CD4-positive, alpha-beta T cell treated with Interleukin-17A for 4 hours (primary cell): ENCODE measurements around the gene MRPL23.

Experiments
- DNase-seq: peaks from one replicate; pipeline ENCODE4 v3.0.0-alpha.2; 2020; ENCODE audit warnings: mixed read lengths

Gene MRPL23

DNA sequence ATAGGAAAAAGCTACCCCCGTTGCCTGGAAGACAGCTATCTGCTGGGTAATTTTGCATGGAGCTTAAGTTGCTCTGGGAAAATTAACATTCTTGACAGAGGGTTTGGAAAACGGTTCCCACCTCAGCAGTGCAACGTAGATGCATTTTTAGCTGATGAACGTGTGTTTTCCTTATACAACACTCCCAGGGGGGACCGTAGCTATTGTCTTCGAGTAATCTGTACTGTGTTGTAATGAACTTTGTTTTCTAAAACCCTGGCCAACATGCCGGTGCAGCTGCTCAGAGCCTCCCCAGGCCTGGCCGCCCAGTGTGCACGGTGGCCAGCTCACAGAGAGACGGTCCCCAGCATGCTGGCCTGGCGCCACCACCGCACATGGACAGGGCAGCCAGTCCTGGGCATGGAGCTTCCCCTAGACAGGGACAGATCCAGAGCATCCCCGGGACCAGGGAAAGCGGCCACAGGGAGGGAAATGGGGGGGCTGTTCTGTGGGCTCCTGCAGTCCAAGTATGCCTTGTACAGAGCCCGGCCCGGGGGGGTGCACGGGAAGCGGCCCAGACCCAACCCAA lies 25.5 kb upstream of the MRPL23 start:
- DNase-seq = no peak

DNA sequence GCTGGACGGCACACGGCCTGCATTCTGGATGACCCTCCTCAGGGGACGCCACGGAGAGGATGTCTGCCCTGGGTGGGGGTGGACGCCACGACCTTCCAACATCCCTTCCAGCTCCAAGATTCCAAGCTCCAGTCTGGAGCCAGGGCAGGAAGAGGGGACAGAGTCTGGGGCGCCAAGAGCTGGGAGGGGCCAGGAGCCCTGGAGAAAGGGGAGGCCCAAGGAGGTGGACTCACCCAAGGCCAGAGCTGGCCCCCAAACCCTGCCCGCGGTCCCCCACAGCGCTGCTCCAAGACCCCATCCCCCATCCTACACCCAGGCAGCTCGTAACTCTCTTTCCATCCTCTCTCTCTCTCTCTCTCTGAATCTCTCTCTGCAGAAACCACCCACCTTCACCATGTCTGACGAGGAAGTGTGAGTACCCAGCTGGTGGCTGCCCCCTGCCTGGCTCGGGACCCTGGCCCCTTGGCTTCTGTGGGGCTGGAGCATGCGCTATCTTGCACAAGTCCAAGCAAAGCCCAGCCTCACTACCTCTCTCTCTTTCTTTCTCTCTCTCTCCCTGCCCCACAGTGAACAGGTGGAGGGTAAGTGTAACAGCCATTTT lies 24.6 kb upstream of the MRPL23 start:
- DNase-seq = no peak

DNA sequence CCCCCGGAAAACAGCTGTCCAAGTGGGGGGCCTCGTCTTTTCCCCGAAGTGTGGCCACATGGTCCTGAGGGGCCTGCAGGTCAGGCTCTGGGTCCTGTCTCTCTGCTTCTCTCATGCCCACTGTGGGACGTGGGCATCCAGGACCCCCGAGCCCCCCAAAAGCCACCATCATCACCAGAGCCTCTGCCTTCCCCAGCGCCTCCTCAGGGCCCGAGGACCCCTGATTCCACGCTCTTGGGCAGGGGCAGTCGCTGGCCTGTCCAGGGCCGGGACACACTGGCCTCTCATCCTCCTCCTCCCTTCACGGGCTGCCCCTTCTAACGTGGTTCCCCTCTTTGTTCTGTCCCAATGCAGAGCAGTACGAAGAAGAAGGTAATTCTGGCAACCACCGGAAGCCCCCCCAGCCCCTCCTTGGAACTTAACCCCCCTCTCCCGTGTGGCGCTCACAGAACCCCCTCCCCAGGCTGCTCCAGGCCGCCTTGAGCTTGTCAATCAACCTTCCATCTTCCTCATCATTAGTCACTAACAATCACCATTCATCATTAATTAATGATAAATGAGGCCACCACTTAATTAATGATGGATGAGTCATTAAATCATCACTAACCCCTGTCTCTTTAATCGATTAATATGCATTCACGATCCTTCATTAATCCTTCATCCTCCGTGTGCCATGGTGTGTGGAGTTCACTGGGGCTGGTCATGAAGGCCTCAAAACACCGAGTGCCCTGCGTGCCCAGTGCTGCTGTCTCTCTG lies 23.8 kb upstream of the MRPL23 start:
- DNase-seq = no peak

DNA sequence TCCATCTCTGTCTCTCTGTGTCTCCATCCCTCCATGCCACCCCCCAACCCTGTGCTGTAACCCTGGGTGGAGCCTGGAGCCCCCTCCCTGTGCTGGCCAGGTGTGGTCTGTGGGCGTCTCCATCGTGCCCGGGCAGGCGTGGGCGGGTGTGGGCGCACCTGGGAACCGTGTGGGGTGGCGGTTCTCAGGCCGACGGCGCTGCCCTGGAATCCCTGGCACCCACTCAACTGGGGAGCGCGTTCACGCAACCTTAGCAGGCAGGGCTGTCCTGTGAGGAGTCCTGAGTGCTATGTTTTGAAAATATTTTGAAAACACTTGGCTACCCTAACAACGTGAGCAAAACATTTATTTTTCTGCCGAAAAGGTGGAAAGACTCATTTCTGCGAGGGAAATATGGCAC lies 23.0 kb upstream of the MRPL23 start:
- DNase-seq = no peak

DNA sequence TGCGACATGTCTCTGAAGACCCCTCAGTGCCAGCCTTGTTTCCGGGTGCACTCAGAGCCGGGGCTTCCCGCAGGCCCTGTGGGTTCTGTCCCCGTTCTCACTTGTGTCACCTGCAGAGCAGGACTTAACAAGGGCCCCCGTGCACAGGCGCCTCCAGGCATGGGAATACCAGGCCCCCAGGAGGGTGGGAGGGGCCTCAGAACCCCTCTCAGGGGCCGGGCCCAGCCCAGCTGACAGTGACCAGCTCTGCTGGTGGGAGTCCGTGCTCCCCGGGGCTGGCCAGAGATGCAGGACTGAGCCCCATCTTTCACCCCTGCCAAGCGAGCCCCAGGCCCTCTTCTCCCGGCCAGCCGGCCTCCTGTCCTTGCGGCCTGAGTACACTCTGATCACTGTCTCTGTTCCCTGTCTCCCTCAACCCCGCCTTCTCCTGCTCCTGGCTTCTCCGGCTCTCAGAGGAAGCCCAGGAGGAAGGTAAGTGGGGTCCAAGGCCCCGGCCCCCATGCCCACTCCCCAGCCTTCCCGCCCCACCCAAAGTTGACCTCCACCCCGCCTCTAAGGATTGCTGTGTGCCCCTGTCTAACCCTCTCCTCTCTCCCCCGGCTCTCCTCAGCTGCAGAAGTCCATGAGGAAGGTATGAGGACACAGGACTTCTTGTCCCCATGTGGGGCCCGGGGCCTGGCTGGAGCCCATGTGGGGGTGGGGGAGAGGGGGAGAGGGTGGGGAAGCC lies 22.3 kb upstream of the MRPL23 start:
- DNase-seq = no peak

DNA sequence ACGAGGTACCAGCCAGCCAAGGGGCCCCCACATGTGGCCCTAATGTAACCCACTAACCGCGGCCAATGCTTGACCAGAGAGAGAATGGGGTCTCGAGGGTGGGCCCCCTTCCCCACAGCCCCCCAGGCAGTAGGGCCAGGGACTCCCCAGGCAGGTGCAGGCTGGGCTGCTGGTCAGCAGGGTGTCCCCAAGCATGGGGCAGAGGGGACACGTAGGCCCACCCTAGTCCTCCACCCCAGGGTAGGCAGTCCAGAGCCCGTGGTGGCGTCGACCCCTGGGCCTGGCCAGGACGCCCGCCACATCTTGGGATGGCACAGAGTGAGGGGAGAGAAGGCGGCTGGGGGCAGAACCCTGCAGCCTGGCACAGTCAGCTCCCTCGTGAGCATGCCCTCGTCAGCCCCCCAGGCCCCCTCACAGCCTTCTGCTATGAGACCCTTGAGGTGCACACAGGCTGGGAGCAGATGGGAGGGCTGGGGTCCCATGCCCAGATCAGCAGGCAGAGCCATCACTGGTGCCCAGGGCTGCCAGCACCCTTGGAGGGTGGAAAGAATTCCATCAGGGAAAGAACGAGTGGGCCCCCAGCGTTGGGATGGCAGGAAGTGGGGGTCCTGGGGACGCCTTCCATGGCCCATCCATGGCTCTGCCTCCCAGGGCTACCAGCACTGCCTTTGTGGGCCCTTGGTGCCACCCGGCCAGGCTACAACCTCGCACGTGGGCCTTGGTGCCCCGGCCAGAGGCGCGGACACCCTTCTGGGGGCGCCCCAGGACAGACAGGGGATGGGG lies 21.6 kb upstream of the MRPL23 start:
- no peak for DNase-seq

DNA sequence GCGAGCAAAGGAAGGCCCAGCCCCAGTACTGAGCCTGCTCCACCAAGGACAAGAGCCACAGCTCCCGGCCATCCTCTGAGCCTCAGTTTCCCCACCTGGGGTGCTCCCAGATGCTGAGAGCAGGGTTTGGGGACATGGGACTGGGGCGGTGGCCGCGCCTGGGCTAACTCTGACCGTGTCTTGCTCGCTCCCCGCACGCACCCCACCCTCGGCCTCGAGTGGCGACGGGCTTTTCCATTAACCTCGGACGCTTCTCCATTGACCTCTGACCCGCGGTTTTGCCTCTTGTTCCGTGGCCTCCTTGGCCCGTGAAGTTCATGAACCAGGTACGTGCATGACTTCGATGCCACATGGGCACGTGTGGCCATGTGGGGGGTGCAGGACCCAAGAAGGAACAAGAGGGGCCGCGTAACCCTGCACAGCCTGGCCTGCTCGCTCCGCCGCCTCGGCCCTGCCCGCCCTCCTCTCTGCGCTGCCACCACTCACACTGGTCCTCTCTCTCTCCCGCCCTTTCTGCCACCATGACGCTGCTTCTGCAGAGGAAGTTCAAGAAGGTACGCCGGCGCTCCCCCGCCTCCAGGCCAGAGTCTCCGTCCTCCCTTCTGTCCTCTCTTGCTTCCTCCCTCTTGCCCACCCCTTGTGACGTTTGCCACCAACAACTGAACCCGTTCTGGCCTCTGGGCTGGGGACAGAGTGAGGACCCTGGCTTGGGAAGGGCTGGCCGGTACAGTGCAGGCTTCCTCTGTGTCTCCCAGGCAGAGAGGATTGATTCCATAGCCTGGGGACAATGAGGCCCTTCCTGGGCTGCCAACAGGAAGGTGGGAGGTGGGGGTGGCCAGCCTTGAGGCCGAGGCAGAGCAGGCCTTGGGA lies 20.7 kb upstream of the MRPL23 start:
- no peak for DNase-seq

DNA sequence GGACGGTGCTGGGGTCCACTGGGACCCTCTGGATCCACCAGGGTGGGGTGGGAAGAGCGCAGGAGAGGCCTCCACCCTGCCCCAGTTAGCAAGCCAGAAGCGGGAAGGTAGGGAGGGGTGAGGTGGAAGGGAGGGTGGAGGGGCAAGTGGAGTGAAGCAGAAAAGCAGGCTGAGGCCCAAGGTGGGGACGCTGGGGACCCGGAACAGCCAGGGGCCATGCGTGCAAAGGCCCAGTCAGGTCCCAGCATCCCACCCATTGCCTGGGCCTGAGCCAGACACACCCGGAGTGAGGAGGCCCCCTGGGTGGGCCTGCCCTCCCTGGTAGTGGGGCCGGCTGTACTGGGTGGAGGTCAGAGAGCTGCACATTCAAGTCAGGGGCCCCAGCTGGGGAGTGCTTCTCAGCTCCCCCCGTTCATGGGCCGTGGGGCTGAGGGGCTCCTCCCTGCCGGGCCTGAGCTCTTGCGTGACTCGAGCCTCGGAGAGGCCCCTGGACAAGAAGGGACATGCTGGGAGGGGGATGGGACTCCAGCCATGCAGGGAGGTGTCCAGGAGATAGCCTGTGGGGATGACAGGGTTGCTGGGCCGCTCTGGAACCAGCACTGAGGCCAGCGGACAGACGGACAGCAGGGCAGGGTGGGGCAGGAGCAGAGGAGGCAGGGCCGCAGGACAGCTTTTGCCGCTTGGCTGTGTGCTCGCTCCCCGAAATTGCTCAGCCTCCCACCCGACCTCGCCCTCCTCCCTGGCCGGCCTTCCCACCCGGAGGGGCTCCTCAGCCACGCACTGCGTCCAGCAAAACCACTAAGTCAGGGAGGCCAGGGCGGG lies 19.9 kb upstream of the MRPL23 start:
- no peak for DNase-seq

DNA sequence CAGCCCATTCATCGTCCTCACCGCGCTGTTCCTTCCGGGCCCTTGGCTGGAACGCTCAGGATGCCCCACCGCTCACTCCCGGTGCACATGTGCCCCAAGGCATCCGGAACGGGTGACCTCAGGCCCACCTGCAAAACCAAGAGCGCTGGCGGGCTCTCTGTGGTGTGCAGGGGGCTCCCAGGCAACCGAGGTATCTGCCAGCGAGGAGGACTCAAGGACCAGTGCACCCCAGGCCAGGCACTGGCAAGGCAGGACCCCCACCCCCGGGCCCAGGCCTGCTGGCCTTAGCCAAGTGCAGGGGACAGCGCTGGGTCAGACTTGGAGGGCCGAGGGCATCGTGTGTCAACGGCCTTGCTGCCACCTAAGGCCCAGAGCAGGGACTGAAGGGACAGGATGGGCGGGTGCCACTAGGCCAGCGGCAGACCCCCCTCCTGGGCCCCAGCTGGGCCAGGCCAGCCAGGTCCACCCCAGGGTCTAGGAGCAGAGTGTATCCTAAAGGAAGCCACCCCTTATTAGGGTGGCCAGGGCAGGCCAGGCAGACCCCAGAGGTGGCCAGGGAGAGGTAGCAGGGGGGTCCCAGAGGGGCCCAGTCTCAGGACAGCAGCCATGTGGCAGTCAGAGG lies 19.2 kb upstream of the MRPL23 start:
- DNase-seq = no peak

DNA sequence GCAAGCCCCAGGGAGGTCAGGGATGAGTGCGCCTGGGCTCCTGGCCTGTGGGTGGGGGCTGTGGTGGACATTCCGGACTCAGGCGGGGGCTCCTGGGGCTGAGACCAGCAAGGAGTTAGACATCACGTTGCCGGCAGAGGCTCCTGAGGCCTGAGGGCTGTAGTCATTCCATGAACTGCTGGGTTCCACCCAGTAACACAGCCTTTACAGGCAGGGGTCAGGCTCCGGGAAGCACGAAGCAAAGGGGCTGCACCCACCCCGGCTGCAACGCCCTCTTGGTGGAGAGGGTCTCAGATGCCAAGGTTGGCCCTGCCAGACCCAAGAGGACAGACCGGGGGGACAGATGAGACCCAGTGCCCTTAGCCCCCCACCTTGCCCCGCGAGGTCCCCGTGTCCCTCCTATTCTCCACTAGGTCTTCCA lies 18.7 kb upstream of the MRPL23 start:
- no peak for DNase-seq

DNA sequence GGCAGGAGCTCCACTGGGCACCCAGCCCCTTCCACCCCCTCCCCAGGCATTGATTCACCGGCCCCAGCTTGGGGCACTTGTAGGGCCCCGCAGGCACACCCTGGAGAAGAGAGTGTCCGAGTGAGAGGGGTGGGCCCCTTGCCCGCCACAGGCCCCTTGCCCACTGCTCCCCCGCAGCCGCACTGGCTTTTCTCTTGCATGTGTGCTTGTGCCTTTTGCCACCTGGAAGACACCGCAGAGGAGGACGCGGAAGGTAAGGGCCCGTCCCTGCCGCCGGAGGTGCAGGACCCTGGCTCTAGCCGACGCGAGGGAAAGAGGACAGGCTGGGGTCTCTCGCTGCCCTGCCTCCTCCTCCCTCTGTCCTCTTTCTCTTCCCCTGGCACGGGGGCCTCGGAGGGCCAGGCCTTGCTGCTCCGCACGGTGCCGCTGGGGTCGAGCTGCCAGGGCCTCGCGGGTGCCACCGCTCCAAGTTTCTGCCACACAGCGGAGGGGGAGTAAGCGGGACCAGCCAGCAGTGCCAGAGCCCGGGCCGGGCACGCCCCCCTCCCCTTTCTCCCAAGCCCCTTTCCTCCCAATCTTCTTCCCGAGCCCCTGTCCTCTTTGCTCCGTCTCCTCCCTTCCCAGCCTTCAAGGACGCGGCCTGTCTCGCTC lies 18.1 kb upstream of the MRPL23 start:
- DNase-seq = no peak

DNA sequence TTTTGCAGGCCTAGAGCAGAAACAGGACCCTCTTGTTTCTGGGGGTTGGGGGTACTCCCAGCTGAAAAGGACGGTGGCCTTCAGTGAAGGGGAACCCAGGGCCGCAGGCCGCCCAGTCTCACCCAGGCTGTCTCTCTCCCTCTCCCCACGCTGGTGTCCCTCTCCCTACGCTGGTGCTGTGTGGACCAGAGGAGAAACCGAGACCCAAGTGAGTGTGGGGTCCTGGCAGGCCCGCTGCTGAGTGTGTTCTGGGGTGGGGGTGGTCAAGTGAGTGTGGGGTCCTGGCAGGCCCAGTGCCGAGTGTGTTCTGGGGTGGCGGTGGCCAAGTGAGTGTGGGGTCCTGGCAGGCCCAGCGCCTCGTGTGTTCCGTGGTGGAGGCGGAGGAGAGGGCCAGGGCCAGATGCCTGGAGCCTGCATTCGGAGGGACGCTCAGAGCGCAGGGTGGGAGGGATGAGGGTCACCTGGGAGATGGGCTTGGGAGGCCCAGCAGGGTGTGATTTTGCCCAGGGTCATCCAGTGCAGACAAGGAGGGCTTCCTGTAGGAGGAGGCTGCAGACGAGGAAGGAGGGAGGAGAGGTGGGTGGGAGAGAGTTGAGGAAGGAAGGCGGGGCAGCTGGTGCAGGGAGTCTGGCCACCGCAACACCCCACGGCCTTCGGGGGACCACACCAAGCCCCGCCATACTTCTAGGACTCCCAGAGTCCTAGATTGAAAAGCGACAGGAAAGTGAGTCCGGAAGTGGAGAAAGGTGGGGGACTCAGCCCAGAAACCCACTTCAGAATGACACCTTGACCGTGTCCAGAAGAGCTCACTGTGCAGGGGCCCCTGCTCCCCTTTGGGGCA lies 17.3 kb upstream of the MRPL23 start:
- DNase-seq = no peak

DNA sequence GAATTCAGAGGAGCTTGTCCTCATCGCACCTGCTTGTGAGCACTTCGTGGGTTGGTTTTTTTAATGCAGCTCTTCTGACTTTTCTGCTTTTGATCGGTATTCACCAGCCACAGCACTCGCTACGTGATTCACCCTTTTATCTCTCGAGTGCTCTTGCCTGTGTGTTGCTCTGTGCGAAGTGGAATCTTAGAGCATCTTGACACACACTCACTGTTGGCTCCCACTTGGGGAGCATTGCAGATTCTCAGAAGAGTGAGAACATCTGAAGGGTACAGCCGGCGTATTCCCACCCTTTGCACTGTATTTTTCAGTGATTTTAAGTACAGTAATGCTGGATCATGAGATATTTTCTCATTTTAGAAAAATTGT lies 16.7 kb upstream of the MRPL23 start:
- DNase-seq = no peak

DNA sequence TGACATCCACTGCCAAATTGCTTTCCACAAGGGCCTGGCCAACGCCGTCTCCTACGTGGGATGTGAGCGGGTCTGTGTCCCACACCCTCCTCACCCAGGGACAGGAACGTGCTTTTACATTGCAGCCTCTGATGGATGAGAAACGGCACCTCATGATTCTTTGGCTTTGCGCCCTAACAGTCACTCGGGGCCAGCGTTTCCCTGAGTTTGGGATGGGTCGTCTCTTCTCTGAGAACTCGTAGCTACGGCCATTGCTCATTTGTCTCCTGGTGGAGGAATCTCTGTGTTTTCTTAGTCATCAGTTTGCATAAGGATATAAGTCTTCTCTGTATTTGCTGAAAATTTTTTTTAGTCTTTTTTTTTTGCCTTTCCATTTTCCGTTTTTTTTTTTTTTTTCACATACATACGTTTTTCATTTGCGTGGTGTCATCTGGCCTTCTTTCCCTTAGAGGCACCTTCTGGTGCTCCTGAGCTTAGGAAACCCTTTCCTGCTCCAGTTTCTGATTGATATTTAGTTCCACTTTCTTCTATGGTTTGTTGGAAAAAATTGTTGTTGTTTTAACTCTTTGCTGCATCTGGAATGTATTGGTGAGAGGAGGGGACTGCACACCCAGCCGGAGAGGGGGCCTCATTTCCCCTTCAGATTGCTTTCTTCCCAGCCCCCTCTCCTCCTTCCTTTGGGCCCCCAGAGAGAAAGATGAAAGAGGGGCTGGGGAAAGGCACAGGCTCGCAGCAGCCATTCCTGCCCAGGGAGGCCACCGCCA lies 15.6 kb upstream of the MRPL23 start:
- no peak for DNase-seq

DNA sequence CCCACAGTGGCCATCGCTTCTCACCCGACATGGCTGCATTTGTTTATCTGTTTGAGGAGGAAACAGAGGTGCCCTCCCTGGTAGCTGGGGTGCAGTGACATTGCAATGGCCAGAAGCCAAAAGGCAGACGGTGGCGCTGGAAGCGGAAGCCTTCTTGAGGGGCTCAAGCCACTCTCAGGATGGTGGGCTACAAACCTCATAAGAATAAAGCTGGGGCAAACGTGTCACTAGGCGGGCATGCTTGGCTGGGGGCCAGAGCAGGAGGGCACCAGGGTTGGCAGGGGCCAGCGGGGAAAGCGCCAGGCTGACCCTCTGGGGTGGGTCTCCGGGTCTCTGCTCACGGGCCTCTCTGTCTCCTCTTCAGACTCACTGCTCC lies 15.0 kb upstream of the MRPL23 start:
- DNase-seq = no peak

DNA sequence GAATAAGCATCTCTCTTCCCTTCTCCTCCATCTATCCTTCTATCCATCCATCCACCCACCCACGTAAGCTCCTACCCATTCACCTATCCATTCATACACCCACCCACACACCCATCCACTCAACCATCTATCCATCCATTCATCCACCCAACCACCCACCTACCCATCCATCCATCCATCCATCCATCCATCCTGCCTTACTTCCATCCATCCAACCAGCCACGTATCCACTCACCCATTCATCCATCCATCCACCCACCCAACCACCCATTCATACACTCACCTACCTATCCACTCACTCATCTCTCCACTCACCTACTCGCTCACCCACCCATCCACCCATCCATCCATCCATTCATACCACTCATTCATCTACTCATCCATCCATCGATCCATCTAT lies 14.5 kb upstream of the MRPL23 start:
- DNase-seq = no peak

DNA sequence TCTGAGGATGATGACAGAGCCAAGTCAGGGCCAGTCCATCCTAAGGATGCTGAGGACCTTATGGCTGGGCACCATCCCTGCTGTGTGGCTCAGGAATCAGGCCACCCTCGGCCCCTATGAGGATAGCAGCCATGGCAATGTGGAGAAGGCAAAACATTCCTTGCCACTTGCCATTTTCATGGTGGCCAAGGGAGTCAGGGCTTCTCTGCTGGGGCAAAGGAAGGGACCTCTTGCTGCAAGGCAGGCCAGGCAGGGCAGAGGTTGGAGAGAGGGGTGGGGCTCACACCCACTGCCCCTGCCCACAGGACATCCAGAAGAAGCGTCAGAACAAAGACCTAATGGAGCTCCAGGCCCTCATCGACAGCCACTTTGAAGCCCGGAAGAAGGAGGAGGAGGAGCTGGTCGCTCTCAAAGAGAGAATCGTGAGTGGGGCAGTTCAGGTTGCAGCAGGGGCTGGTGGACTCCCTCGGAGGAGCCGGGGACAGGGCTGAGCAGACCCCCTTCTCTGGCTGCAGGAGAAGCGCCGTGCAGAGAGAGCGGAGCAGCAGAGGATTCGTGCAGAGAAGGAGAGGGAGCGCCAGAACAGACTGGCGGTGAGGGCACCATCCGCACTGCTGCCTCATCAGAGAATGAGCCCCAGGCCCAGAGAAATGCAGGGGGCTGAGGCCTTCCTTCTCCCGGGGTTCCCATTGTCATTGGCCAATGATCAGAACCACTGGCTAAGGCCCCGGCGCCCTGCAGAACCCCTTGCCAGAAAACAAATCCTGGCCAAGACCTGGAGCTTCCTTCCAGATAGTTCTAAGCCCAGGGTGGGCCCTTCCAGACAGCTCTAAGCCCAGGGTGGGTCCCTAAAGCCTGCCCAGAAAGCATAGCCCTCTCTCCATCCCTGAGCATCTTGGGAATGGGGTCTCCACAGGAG lies 13.5 kb upstream of the MRPL23 start:
- DNase-seq = no peak
